Esophagus squamous epithelium (tissue), 4 donors: ENCODE measurements around the gene SEC16B.
A peak's percentile ranks its signal among the peaks of the same experiment; 100 is the strongest.

Experiments used
- CTCF ChIP-seq, 6 experiments: fragments of 450-650 bp in 4 of 6; fragments of 200-600 bp in 2 of 6; sonication (generic) in 2 of 6; IDR thresholded peaks; one replicate each; pipeline ENCODE4 v1.5.1; 2016 to 2019; ENCODE audit warnings: antibody characterized with exemption in 6 of 6, mild to moderate bottlenecking in 4 of 6, moderate library complexity in 4 of 6
- POLR2A ChIP-seq, 4 donors: fragments of 450-650 bp; IDR thresholded peaks; one replicate each; pipeline ENCODE4 v1.6.1; 2017; ENCODE audit warnings: antibody characterized with exemption in 4 of 4, mild to moderate bottlenecking in 4 of 4, moderate library complexity in 3 of 4

- TF ChIP-seq CTCF (IDR thresholded peaks at IDR 0.05), result peak in 2 of 6 experiments; percentile 14 to 48
- TF ChIP-seq POLR2A (IDR thresholded peaks at IDR 0.05), result no peak
Observed at GRCh38 chr1:177959811-177960515, 9.9 kb downstream of the SEC16B start.
